Kidney epithelial cell (primary cell): ENCODE results near the gene CHRM4. TPM values are rescaled to one million over a fixed set of nuclear protein-coding genes. Genes with fewer than 3 reads are reported as not detected.

Source experiments
- DNase-seq: peaks from one replicate; pipeline ENCODE4 v3.0.0-alpha.2; 2010; ENCODE audit warnings: low read depth
- H3K27me3 ChIP-seq: 2 replicates; pipeline ENCODE4 v1.6.0; 2011; ENCODE audit warnings: low read length; ENCODE audit not compliant: control insufficient read depth, insufficient read depth
- H3K36me3 ChIP-seq: 2 replicates; pipeline ENCODE4 v1.5.1; 2011; ENCODE audit warnings: low read length; ENCODE audit not compliant: control insufficient read depth, insufficient read depth
- H3K4me3 ChIP-seq: 2 replicates; pipeline ENCODE4 v1.5.1; 2011; ENCODE audit warnings: low read depth, mild to moderate bottlenecking, control low read depth, low read length
- total RNA-seq: library from RNA; depleted of rRNA; stranded (reverse); fragments of >200 nt; gene quantifications from 2 replicates; pipeline ENCODE4 v1.2.3, GENCODE V29; 2015
- TF ChIP-seq, protein P1 (sequence below): IDR thresholded peaks from 2 replicates; pipeline ENCODE4 v1.5.1; 2011; ENCODE audit warnings: mild to moderate bottlenecking, moderate library complexity, low read length, control low read depth, inconsistent platforms; ENCODE audit not compliant: insufficient read depth, poor library complexity, severe bottlenecking

Gene CHRM4
- total RNA-seq, 1 donor from 2014 or later = 0.29 TPM

DNA sequence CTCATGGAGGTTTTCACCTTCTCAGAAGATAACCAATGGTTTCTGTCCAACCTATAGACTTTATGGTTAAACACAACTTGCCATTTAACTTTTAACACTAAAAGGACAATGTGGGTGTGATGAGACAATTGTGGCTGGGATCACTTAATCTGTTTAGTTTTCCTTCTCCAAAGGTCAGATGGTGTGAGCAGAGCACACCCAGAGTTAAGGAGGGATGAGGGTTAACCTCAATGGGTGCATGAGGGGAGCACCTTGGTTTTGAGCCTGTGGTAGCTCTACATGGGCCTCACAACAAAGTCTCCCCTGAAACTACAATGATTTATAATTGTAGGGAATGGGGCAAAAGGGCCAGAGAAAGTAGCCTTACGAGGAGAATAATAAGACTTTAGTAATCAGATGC lies 28.9 kb upstream of the CHRM4 start:
- H3K4me3 ChIP-seq = no peak overlapping the region
- no peak for DNase-seq
- TF ChIP-seq, protein P1, sequence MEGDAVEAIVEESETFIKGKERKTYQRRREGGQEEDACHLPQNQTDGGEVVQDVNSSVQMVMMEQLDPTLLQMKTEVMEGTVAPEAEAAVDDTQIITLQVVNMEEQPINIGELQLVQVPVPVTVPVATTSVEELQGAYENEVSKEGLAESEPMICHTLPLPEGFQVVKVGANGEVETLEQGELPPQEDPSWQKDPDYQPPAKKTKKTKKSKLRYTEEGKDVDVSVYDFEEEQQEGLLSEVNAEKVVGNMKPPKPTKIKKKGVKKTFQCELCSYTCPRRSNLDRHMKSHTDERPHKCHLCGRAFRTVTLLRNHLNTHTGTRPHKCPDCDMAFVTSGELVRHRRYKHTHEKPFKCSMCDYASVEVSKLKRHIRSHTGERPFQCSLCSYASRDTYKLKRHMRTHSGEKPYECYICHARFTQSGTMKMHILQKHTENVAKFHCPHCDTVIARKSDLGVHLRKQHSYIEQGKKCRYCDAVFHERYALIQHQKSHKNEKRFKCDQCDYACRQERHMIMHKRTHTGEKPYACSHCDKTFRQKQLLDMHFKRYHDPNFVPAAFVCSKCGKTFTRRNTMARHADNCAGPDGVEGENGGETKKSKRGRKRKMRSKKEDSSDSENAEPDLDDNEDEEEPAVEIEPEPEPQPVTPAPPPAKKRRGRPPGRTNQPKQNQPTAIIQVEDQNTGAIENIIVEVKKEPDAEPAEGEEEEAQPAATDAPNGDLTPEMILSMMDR = no peak
- H3K36me3 ChIP-seq = peaks cover 1% of the 10 kb centered on the region
- H3K27me3 ChIP-seq = no peaks in the 10 kb centered on the region

DNA sequence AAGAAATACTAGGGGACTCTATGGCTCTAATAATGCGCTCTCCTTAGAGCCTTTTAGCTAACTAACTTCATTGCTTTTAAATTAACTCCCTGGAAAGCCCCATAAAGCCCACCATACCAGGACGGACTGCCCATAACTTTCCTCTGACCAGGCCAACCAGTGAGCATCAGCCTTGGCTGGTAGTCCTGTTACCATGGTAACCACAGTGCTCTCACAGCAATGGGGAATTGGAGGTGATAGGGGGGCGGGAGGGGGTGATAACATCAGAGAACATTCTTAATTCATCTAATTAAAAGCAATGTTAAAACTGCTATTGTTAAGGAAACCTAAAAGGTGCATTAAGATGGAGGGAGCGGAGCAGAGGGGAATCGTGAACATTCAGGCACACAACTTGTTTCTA lies 27.2 kb upstream of the CHRM4 start:
- Histone ChIP-seq H3K36me3 (peaks cover 3% of the 10 kb centered on the region), H3K4me3 (no peak overlapping the region), H3K27me3 (no peaks in the 10 kb centered on the region)
- TF ChIP-seq, protein P1 = no peak
- no peak for DNase-seq

DNA sequence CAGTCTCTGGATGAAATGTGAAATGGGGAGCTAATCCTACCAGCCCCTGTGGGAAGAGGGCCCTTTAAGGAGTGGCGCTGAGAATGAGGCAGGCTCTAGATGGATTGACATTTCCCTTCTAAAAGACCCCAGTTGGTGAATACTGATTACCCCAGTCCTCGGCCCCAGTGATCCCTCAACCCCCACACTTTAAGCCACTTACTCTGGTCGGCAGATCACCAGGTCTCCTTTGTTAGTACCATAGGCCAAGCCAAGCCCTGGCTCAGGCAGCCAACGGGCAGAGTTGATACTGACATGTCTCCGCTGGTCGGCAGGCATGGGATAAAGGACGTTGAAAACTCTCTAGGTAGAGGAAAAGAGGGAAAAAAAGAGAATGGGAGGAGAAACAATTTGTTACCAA lies 26.1 kb upstream of the CHRM4 start:
- H3K4me3 ChIP-seq = no peak overlapping the region
- H3K27me3 ChIP-seq = no peaks in the 10 kb centered on the region
- no peak for DNase-seq
- peaks cover 3% of the 10 kb centered on the region for H3K36me3 ChIP-seq
- TF ChIP-seq, protein P1 = no peak

DNA sequence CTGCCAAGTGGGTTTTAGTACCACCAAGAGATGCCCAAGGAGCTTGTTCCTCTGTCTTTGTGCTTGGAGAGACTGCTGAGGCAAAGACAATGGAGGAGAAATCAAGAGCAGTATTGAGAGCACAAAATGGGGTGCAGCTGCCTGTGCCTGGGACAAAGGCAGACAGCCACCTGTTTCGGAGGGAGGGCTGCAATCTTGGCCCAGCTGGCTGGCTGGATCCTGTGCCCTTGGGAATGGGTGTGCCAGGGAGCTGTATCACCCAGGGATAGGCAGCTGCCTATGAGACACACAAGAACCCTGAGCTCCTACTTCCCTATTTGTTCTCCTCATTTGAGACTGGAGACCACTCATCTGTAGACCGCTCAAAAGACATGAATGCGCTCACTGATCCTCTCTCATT lies 23.3 kb upstream of the CHRM4 start:
- DNase-seq = no peak
- TF ChIP-seq, protein P1 = no peak
- Histone ChIP-seq H3K36me3 (peaks cover 5% of the 10 kb centered on the region), H3K4me3 (no peak overlapping the region), H3K27me3 (no peaks in the 10 kb centered on the region)

DNA sequence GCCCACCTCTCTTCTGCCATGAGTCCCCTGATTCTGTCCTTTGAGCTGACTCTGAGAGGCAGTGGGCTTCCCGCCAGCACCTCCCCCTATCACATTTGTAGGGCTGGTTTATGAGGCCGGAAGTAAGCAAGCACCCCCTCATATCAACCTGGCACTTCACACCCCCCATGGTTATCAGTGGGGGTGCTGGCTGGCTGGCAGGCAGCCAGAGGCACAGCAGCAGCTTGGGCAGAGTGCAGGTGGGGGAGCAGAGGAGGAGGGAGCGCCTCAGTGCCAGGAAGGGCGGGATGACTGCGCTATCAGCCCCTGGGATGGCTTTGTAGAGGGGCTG lies 22.9 kb upstream of the CHRM4 start:
- no peak for DNase-seq
- TF ChIP-seq, protein P1 = no peak
- no peaks in the 10 kb centered on the region for H3K27me3 ChIP-seq
- no peak overlapping the region for H3K4me3 ChIP-seq
- H3K36me3 ChIP-seq = peaks cover 5% of the 10 kb centered on the region

DNA sequence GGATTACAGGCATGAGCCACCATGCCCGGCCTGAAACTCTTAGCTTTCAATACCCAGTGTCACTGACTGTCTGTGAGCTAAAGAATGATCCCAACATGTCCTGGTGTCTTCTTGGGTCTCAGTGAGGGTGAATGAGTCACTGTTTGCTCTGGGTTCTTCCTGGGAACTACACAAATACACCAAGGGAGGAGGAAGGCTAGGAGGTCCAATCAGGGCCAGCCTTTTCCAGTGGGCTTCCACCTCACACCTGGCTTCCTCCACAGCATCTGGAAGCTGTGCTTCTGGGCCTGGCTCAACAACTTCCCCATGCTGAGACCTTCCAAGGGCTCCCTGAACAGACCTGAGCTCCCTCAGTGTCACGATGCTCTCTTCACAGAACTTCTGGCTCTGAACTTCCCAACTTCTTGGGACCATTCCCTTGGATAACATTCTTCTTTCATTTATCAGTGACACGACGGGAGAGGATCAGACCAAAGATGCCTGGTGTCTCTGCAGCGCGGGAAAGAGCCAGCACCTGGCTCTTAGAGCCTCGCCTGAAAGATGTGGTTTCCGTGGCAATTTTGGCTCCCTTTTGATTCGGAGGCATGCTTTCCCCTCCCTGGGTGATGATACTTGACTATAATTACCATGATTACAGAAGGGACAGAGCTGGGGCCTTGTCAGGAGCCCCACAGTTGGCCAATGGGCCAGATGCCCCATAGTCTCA lies 22.3 kb upstream of the CHRM4 start:
- Histone ChIP-seq H3K4me3 (no peak overlapping the region), H3K27me3 (no peaks in the 10 kb centered on the region), H3K36me3 (peaks cover 5% of the 10 kb centered on the region)
- TF ChIP-seq, protein P1 = no peak
- no peak for DNase-seq
